IMR-90 (cell line): ENCODE results near the gene PEAK1. TPM values are rescaled to one million over a fixed set of nuclear protein-coding genes. Genes with fewer than 3 reads are reported as not detected.

Experiments used
- ATAC-seq: fragments of 200-7000 bp; cut with Tn5 transposase; 2 replicates; pipeline ENCODE4 v1.9.1; 2020; ENCODE audit warnings: low read depth, mild to moderate bottlenecking, moderate library complexity
- BruUV-seq: library from RNA; stranded (reverse); fragments of 400-500 nt; replicated peaks from 2 replicates; lab custom pipeline; 2021; lab: Mats Ljungman, UMichigan
- CTCF ChIA-PET: fragments of 300-600 bp; formaldehyde crosslinking; extraction: SDS; loops from one replicate; lab custom pipeline; 2021; ENCODE audit warnings: antibody characterized with exemption; lab: Yijun Ruan, JAX
- POLR2A ChIA-PET: fragments of 300-600 bp; sonication (Branson Sonifier 250); formaldehyde crosslinking; loops from one replicate; lab custom pipeline; 2022; ENCODE audit warnings: antibody characterized with exemption; ENCODE audit not compliant: unreplicated experiment; lab: Charles Lee
- DNase-seq: peaks from one replicate; pipeline ENCODE4 v3.0.0; 2013
- H2AFZ ChIP-seq: replicated peaks from 2 replicates; pipeline ENCODE3; 2013; ENCODE audit warnings: low read length, mild to moderate bottlenecking; ENCODE audit not compliant: poor library complexity
- H2AK5ac ChIP-seq: 2 replicates; pipeline ENCODE4 v1.6.1; 2013; ENCODE audit warnings: low read depth, low read length, inconsistent platforms
- H2AK9ac ChIP-seq: replicated peaks from 2 replicates; pipeline ENCODE3; 2013; ENCODE audit warnings: mild to moderate bottlenecking, low read depth, low read length, moderate library complexity; ENCODE audit not compliant: poor library complexity
- H2BK120ac ChIP-seq: 2 replicates; pipeline ENCODE4 v1.6.1; 2013; ENCODE audit warnings: low read depth, low read length, inconsistent platforms
- H2BK15ac ChIP-seq: 3 replicates; pipeline ENCODE4 v1.6.1; 2013; ENCODE audit warnings: low read depth, low read length, inconsistent platforms
- H2BK20ac ChIP-seq: 2 replicates; pipeline ENCODE4 v1.6.1; 2013; ENCODE audit warnings: low read depth, mild to moderate bottlenecking, inconsistent platforms, low read length, moderate library complexity
- H2BK5ac ChIP-seq: 2 replicates; pipeline ENCODE4 v1.6.1; 2013; ENCODE audit warnings: mild to moderate bottlenecking, low read depth, low read length, inconsistent platforms; ENCODE audit not compliant: poor library complexity, severe bottlenecking
- H3K14ac ChIP-seq: replicated peaks from 2 replicates; pipeline ENCODE4 v1.6.1; 2013; ENCODE audit warnings: low read depth, low read length, inconsistent platforms
- H3K18ac ChIP-seq: 2 replicates; pipeline ENCODE4 v1.6.1; 2013; ENCODE audit warnings: low read depth, low read length, control low read depth
- H3K23ac ChIP-seq: 2 replicates; pipeline ENCODE4 v1.6.1; 2013; ENCODE audit warnings: low read depth, low read length, inconsistent platforms
- H3K27ac ChIP-seq: 2 replicates; pipeline ENCODE4 v1.5.1; 2013; ENCODE audit warnings: mild to moderate bottlenecking, control low read depth, low read length; ENCODE audit not compliant: insufficient read depth
- H3K27me3 ChIP-seq: 2 replicates; pipeline ENCODE4 v1.6.1; 2013; ENCODE audit warnings: low read length; ENCODE audit not compliant: control insufficient read depth, insufficient read depth
- H3K36me3 ChIP-seq: 2 replicates; pipeline ENCODE4 v1.6.1; 2013; ENCODE audit warnings: low read length, mixed read lengths; ENCODE audit not compliant: control insufficient read depth, insufficient read depth
- H3K4ac ChIP-seq: 2 replicates; pipeline ENCODE4 v1.6.1; 2013; ENCODE audit warnings: low read depth, low read length, inconsistent platforms
- H3K4me1 ChIP-seq: 2 replicates; pipeline ENCODE4 v1.6.1; 2013; ENCODE audit warnings: low read length, mixed read lengths; ENCODE audit not compliant: control insufficient read depth, insufficient read depth
- H3K4me2 ChIP-seq: 2 replicates; pipeline ENCODE4 v1.6.1; 2013; ENCODE audit warnings: low read depth, mild to moderate bottlenecking, control low read depth, low read length, moderate library complexity
- H3K4me3 ChIP-seq: 2 replicates; pipeline ENCODE4 v1.5.1; 2013; ENCODE audit warnings: low read depth, mild to moderate bottlenecking, control low read depth, low read length, moderate library complexity; ENCODE audit not compliant: insufficient read depth
- H3K56ac ChIP-seq: 2 replicates; pipeline ENCODE4 v1.6.1; 2013; ENCODE audit warnings: low read length, inconsistent platforms; ENCODE audit not compliant: insufficient read depth; ENCODE audit errors: extremely low read depth
- H3K79me1 ChIP-seq, 2 experiments: 2 replicates each; pipeline ENCODE4 v1.6.1; 2013; ENCODE audit warnings: low read length in 2 of 2, inconsistent platforms in 1 of 2, low read depth in 1 of 2
- H3K9ac ChIP-seq: 2 replicates; pipeline ENCODE4 v1.6.1; 2013; ENCODE audit warnings: low read depth, low read length, control low read depth
- H3K9me1 ChIP-seq: 2 replicates; pipeline ENCODE4 v1.6.1; 2013; ENCODE audit warnings: low read length, inconsistent platforms; ENCODE audit not compliant: insufficient read depth
- H3K9me3 ChIP-seq: 2 replicates; pipeline ENCODE4 v1.6.1; 2013; ENCODE audit warnings: low read length; ENCODE audit not compliant: control insufficient read depth, insufficient read depth
- H4K20me1 ChIP-seq: 2 replicates; pipeline ENCODE4 v1.6.1; 2013; ENCODE audit warnings: low read length, inconsistent platforms; ENCODE audit not compliant: insufficient read depth
- H4K5ac ChIP-seq: 2 replicates; pipeline ENCODE4 v1.6.1; 2013; ENCODE audit warnings: mild to moderate bottlenecking, low read depth, low read length, control low read depth
- H4K8ac ChIP-seq, 2 experiments: 2 replicates each; pipeline ENCODE4 v1.6.1; 2013; ENCODE audit warnings: low read depth in 2 of 2, low read length in 2 of 2, control low read depth in 1 of 2, inconsistent platforms in 1 of 2
- H4K91ac ChIP-seq: 2 replicates; pipeline ENCODE4 v1.6.1; 2013; ENCODE audit warnings: low read depth, low read length, inconsistent platforms; ENCODE audit not compliant: insufficient read depth
- CEBPB ChIP-seq: IDR thresholded peaks from 2 replicates; pipeline ENCODE4 v1.6.1; 2012; ENCODE audit warnings: low read depth, low read length, improper control_type of control experiment
- FOS ChIP-seq: fragments of 150-350 bp; IDR thresholded peaks from 2 replicates; pipeline ENCODE4 v1.6.1; 2016; ENCODE audit warnings: low read depth, low read length
- POLR2A ChIP-seq: IDR thresholded peaks from 2 replicates; pipeline ENCODE4 v1.6.1; 2012; ENCODE audit warnings: mild to moderate bottlenecking, low read depth, low read length
- RAD21 ChIP-seq: IDR thresholded peaks from 2 replicates; pipeline ENCODE4 v1.6.1; 2012; ENCODE audit warnings: low read length, improper control_type of control experiment
- RCOR1 ChIP-seq: IDR thresholded peaks from 2 replicates; pipeline ENCODE4 v1.6.1; 2012; ENCODE audit warnings: mild to moderate bottlenecking, low read length, improper control_type of control experiment; ENCODE audit not compliant: insufficient replicate concordance
- SMC3 ChIP-seq: fragments of 150-350 bp; IDR thresholded peaks from 2 replicates; pipeline ENCODE4 v1.6.1; 2016; ENCODE audit warnings: low read depth, mild to moderate bottlenecking, antibody characterized with exemption, low read length, moderate library complexity
- WGBS, 2 experiments: methylation state at CpG; one replicate each; pipeline versions ENCODE4 v1.1.5 to v1.1.7; 2013; ENCODE audit warnings: missing lambda C conversion rate in 2 of 2; ENCODE audit not compliant: insufficient read length in 1 of 2; ENCODE audit errors: extremely low coverage in 2 of 2; 5-methylcytosine and 5-hydroxymethylcytosine counted together
- dilution Hi-C: fragments of 300-500 bp; cut with HindIII; formaldehyde crosslinking; loops from one replicate; pipeline ENCODE4 v1.14.3; 2018; ENCODE audit warnings: low sequenced_read_pairs; ENCODE audit not compliant: unreplicated experiment
- in situ Hi-C: fragments of 300-500 bp; cut with MboI; formaldehyde crosslinking; loops from 3 replicates; pipeline ENCODE4 v1.14.3; 2019; ENCODE audit warnings: low sequenced_read_pairs, inconsistent platforms, mixed read lengths
- intact Hi-C: fragments of 100-400 bp; cut with micrococcal nuclease; formaldehyde crosslinking; loops from 2 replicates; pipeline ENCODE4 v1.10.0; 2022
- polyA plus RNA-seq, 3 experiments: library from polyadenylated mRNA; depleted of rRNA; stranded (reverse); fragments of >200 nt; gene quantifications; 2 replicates each; pipeline ENCODE4 v1.2.3, GENCODE V29; 2012; ENCODE audit warnings: low replicate concordance in 1 of 3
- total RNA-seq: library from RNA; depleted of rRNA; stranded (reverse); fragments of >200 nt; gene quantifications from 2 replicates; pipeline ENCODE4 v1.2.3, GENCODE V29; 2012

Gene PEAK1
- total and polyA plus RNA-seq, 2 of the 4 experiments (the other 2 are of a cell fraction) = 21.5 to 43.9 TPM

DNA sequence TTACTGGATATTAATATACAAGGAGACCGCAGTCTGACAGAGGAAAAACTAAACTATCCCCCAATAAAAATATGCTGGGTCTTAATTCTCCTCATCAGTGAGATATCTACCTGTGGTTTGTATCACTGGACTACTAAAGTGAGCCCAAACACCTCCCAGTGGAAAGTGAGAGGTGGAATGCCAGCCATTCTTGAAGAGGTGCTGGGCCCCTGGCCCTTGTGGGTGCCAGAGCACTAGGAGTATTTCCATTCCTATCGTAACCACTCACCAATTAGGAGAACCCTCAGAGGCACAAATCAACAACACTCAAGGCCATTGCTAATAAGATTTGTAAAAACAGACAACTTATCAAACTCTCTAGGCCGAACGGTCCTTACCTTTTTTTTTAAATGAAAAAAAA, 227.5 kb downstream of the PEAK1 start:
- no peak overlapping the region for H4K5ac ChIP-seq
- TF ChIP-seq SMC3 (no peak), POLR2A (no peak), RAD21 (no peak), FOS (no peak), CEBPB (no peak), RCOR1 (no peak)
- no peak overlapping the region for H3K27ac ChIP-seq
- H2BK120ac ChIP-seq = no peak overlapping the region
- dilution Hi-C loops (no loop called here), in situ Hi-C loops (no loop called here), intact Hi-C loops (no loop called here)
- H2AK9ac ChIP-seq = no peak overlapping the region
- no TSS peak for BruUV-seq
- ATAC-seq = no peak
- WGBS, 2 experiments = no CpG with 5 or more reads among the region's 4 CpGs
- H3K18ac ChIP-seq = no peak overlapping the region
- H3K4ac ChIP-seq = no peak overlapping the region
- no peaks in the 10 kb centered on the region for H3K9me3 ChIP-seq
- H3K4me2 ChIP-seq = no peak overlapping the region
- no peak overlapping the region for H2BK20ac ChIP-seq
- H3K36me3 ChIP-seq = no peaks in the 10 kb centered on the region
- no peak overlapping the region for H3K4me3 ChIP-seq
- ChIA-PET CTCF (no interaction called here), POLR2A (no interaction called here)
- no peak overlapping the region for H4K8ac ChIP-seq
- H3K9ac ChIP-seq = no peak overlapping the region
- H3K9me1 ChIP-seq = peaks cover 9% of the 10 kb centered on the region
- no peak overlapping the region for H3K23ac ChIP-seq
- H3K4me1 ChIP-seq = peaks cover 3% of the 10 kb centered on the region
- no peak for DNase-seq
- H3K27me3 ChIP-seq = no peaks in the 10 kb centered on the region
- peaks cover 5% of the 10 kb centered on the region; the same call in 1 of the 2 replicates for H4K20me1 ChIP-seq
- H2AK5ac ChIP-seq = no peak overlapping the region
- no peak overlapping the region for H2BK15ac ChIP-seq
- H3K56ac ChIP-seq = no peak overlapping the region
- H4K91ac ChIP-seq = no peak overlapping the region
- H3K14ac ChIP-seq = no peak overlapping the region
- no peak overlapping the region for H2BK5ac ChIP-seq
- no peak overlapping the region for H2AFZ ChIP-seq
- peaks cover 10 to 33% of the 10 kb centered on the region in 2 experiments for H3K79me1 ChIP-seq
